AG04450 (cell line): ENCODE results near the gene RPL39L. TPM values are rescaled to one million over a fixed set of nuclear protein-coding genes. Genes with fewer than 3 reads are reported as not detected.

Experiments used
- CTCF ChIA-PET: fragments of 300-600, 350-600 bp; formaldehyde crosslinking; extraction: SDS; loops from one replicate; lab custom pipeline; 2022; ENCODE audit warnings: antibody characterized with exemption, inconsistent platforms; lab: Charles Lee
- POLR2A ChIA-PET: fragments of 350-600 bp; formaldehyde crosslinking; extraction: SDS; loops from one replicate; lab custom pipeline; 2021; ENCODE audit warnings: antibody characterized with exemption, inconsistent platforms; lab: Yijun Ruan, JAX
- DNase-seq: peaks from one replicate; pipeline ENCODE4 v3.0.0-alpha.2; 2011; ENCODE audit warnings: low read depth, low spot score
- H3K27ac ChIP-seq: one replicate; pipeline ENCODE4 v1.5.1; 2012; ENCODE audit warnings: low read depth, low read length, control low read depth
- H3K27me3 ChIP-seq: one replicate; pipeline ENCODE4 v1.6.0; 2012; ENCODE audit warnings: low read length; ENCODE audit not compliant: control insufficient read depth, insufficient read depth
- H3K4me3 ChIP-seq: 2 replicates; pipeline ENCODE4 v1.5.1; 2011; ENCODE audit warnings: mild to moderate bottlenecking, low read depth, low read length, control low read depth
- H3K9me3 ChIP-seq: 2 replicates; pipeline ENCODE4 v1.5.1; 2012; ENCODE audit warnings: low read length; ENCODE audit not compliant: control insufficient read depth, insufficient read depth
- polyA plus RNA-seq: library from polyadenylated mRNA; depleted of rRNA; stranded (reverse); fragments of >200 nt; gene quantifications from 2 replicates; pipeline ENCODE4 v1.2.3, GENCODE V29; 2011
- TF ChIP-seq, protein P1 (sequence below): IDR thresholded peaks from 2 replicates; pipeline ENCODE4 v1.5.1; 2011; ENCODE audit warnings: low read depth, low read length, control low read depth, inconsistent platforms

Gene RPL39L
- polyA plus RNA-seq, 1 experiment: 17.0 TPM

DNA sequence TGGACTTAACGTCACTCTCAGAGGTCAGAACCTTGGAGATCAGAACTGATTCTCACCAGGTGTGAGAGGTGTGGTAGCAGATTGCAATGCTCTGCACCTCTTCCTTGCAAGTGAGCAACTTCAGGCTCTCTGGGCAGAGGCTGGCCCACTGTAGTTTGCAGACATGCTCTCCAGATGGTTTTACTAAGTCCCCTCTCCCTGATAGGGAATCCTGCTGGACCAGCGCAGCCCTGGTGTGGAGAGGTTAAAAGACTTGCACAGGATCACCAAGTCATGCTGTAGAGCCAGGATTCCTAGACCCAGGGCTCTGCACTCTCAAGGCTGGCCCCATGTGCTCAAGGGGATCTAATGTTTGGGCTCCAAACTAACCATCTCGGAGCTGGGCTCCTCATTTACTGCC is 62.2 kb downstream of the RPL39L start:
- Histone ChIP-seq H3K4me3 (no peak overlapping the region), H3K9me3 (no peaks in the 10 kb centered on the region), H3K27me3 (no peaks in the 10 kb centered on the region), H3K27ac (no peak overlapping the region)
- POLR2A ChIA-PET: no interaction called here
- no peak for DNase-seq
- CTCF ChIA-PET: no interaction called here
- TF ChIP-seq, protein P1, sequence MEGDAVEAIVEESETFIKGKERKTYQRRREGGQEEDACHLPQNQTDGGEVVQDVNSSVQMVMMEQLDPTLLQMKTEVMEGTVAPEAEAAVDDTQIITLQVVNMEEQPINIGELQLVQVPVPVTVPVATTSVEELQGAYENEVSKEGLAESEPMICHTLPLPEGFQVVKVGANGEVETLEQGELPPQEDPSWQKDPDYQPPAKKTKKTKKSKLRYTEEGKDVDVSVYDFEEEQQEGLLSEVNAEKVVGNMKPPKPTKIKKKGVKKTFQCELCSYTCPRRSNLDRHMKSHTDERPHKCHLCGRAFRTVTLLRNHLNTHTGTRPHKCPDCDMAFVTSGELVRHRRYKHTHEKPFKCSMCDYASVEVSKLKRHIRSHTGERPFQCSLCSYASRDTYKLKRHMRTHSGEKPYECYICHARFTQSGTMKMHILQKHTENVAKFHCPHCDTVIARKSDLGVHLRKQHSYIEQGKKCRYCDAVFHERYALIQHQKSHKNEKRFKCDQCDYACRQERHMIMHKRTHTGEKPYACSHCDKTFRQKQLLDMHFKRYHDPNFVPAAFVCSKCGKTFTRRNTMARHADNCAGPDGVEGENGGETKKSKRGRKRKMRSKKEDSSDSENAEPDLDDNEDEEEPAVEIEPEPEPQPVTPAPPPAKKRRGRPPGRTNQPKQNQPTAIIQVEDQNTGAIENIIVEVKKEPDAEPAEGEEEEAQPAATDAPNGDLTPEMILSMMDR: no peak

DNA sequence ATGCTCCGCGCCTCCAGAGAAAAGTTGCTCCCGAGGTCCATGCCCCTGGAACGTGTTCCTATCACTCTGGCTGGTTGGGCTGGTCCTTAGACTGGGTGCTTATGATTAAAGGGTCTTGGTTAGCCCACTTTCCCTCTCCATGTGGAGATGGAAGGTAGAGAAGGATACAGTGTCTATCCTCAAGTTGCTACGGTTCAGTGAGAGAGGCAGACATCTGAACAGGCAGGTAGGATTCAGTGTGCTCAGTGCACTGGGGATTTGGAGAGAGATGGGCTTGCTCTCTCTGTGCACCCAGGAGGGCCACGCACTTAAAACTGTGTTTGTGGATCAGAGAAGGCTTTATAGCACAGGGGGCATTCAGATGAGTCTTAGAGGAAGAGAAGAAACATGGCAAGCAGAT is 63.0 kb downstream of the RPL39L start:
- POLR2A ChIA-PET: no interaction called here
- H3K9me3 ChIP-seq: no peaks in the 10 kb centered on the region; the same call in 1 of the 2 replicates
- H3K27me3 ChIP-seq: no peaks in the 10 kb centered on the region
- DNase-seq: no peak
- CTCF ChIA-PET: no interaction called here
- H3K27ac ChIP-seq: no peak overlapping the region
- no peak overlapping the region for H3K4me3 ChIP-seq
- TF ChIP-seq, protein P1: no peak

DNA sequence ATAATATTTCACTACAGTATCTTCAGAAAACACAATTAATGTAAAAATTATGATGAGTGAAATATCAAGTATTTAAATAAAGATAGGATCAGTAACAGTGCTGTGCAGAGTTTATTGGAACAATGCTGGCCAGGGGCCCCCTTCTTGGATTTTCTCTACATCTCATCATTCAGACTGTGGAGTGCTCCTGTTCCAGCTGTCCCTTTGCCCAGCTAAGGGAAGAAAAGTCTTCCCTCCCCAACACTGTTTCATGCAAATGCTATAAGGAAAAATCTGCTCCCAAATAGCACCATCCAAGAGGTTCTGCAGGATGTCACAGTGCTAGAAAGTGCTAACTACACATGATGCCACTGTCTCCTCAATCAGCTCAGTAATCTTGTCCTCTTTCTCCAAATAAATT is 64.5 kb downstream of the RPL39L start:
- H3K9me3 ChIP-seq: no peaks in the 10 kb centered on the region; the same call in 1 of the 2 replicates
- H3K4me3 ChIP-seq: no peak overlapping the region
- ChIA-PET POLR2A (no interaction called here), CTCF (interaction anchor here (0.5 to 0.6 kb wide), 2 partner anchors 37 to 618 kb away, joined by 3 to 5 read pairs; no protein-coding TSS in a partner anchor)
- no peaks in the 10 kb centered on the region for H3K27me3 ChIP-seq
- DNase-seq: no peak
- H3K27ac ChIP-seq: no peak overlapping the region
- TF ChIP-seq, protein P1: no peak

DNA sequence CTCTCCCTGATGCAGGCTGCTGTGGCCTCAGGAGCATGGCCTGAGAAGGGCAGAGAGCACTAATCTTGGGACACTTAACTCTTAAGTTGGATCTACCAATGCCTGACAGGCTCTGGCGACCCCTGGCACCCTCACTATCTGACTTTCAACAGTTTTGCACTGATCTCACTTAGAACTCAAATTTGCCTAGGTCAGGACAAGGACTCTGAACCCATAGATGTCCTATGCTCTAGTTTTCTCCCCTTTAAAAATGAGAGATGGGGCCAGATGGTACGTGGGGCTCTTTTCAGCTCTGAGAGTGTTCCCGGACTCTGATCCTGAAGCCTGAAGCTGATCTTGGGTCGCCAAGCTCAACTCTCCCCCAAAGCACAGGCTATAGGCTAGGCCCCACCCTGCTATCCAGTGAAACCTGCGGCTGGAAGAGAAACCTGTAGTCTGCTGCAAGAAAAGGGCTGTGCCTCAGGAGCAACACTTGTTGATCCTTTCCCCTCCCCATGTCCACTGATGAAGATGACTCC is 65.7 kb downstream of the RPL39L start:
- CTCF ChIA-PET: no interaction called here
- Histone ChIP-seq H3K9me3 (no peaks in the 10 kb centered on the region; the same call in 1 of the 2 replicates), H3K27ac (no peak overlapping the region), H3K27me3 (no peaks in the 10 kb centered on the region), H3K4me3 (no peak overlapping the region)
- TF ChIP-seq, protein P1: no peak
- DNase-seq: no peak
- POLR2A ChIA-PET: no interaction called here

DNA sequence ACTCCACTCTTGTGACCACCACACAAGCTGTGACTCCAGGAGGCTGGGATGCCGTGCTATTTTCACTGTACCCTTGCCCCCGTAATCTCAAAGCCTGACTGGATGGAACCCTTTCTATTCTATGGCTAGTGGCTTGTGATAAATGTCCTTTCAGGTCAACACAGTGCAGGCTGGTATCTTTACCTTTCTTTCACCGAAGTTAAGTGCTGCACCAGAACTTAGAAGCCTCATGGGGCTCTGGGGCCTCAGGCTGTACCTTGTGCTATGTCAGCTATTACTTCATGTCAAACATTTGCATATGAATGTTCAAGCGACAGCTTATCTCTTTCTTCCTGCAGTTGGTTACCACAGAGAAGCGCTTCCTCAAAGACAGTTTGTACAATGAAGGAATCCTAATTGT is 66.8 kb downstream of the RPL39L start:
- no peak overlapping the region for H3K4me3 ChIP-seq
- no peaks in the 10 kb centered on the region for H3K27me3 ChIP-seq
- H3K9me3 ChIP-seq: no peaks in the 10 kb centered on the region; the same call in 1 of the 2 replicates
- no peak for DNase-seq
- H3K27ac ChIP-seq: no peak overlapping the region
- ChIA-PET CTCF (interaction anchor here (1.4 kb wide), 1 partner anchor 67 kb away, joined by 3 read pairs; the partner anchor contains the start of gene RPL39L), POLR2A (no interaction called here)
- TF ChIP-seq, protein P1: no peak
